ENCODE data around the gene CUX1.

The CUX1 gene

DNA sequence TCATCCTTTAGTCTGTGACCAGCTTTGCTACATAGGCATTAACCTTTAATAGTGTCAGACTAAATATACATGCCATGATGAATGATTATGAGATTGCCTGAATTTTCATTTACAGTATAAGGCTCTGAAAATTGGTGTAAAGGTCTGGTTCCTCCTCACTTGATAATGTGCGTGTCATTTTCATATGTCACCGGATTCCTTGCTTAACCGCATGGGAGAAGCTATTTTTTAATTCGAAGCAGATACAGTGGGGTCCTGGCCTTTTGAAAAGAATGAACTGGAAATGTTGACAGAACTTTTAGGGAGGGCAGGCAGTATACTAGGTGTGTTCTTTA lies 276.9 kb downstream of the CUX1 start:
- no peak overlapping the region for H3K4me3 ChIP-seq (ENCODE audit: low read depth, low read length)
- TF ChIP-seq, protein P1, sequence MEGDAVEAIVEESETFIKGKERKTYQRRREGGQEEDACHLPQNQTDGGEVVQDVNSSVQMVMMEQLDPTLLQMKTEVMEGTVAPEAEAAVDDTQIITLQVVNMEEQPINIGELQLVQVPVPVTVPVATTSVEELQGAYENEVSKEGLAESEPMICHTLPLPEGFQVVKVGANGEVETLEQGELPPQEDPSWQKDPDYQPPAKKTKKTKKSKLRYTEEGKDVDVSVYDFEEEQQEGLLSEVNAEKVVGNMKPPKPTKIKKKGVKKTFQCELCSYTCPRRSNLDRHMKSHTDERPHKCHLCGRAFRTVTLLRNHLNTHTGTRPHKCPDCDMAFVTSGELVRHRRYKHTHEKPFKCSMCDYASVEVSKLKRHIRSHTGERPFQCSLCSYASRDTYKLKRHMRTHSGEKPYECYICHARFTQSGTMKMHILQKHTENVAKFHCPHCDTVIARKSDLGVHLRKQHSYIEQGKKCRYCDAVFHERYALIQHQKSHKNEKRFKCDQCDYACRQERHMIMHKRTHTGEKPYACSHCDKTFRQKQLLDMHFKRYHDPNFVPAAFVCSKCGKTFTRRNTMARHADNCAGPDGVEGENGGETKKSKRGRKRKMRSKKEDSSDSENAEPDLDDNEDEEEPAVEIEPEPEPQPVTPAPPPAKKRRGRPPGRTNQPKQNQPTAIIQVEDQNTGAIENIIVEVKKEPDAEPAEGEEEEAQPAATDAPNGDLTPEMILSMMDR (IDR thresholded peaks at IDR 0.05; ENCODE audit: borderline replicate concordance, insufficient read depth, low read depth, low read length): no peak

DNA sequence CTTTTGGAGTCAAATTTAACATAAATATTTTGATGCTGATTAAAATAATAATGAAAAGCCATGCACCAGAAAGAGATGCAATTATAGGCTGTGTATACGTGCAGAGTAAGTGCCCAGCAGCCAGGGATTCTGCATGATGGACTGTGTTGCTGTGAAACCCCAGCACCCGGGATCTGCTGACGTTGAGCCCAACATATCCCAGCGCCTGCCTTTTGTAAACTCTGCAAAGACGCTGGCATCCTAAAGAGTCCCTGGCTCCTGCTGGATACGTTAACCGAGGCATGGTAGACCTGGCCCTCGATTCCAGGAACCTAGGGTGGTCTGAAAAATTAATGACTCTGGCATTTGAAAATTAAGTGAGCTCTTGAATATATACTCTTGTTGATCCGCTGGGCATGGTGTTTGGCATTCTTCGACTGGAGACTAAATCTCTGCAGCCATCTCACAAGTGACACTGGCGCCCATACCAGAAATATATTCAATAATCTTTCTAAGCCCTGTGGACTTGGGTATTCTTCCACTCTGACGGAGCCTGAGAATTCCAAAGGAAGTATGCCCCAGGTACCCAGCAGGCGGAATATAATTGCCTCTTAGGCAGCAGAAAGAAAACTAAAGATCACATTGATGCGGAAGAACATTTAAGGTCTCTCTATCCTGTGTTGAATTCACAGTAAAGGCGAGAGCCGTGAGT lies 278.0 kb downstream of the CUX1 start:
- H3K4me3 ChIP-seq (ENCODE audit: low read depth, low read length): no peak overlapping the region

DNA sequence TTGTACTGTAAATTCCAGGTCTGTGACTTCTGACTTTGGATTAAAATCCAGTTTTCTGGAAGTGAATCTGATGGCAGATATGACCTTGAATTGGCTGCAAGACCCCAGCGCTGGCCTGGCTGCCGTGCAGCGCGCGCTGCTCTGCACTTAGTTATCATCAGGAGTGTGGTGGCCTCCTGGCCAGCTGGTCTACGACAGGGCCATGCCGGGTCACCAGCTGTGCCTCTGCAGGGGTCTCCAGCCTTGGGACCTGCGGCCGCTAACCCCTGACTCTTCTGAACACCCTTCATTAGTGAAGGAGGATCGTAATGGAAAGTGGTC lies 278.5 kb downstream of the CUX1 start:
- H3K4me3 ChIP-seq (ENCODE audit: low read depth, low read length): no peak overlapping the region
- TF ChIP-seq, protein P1 (IDR thresholded peaks at IDR 0.05; ENCODE audit: borderline replicate concordance, insufficient read depth, low read depth, low read length): no peak

More for the DNA sequence above, 278.0 kb downstream of the CUX1 start:
- TF ChIP-seq, protein P1 (IDR thresholded peaks at IDR 0.05; ENCODE audit: borderline replicate concordance, insufficient read depth, low read depth, low read length): no peak

DNA sequence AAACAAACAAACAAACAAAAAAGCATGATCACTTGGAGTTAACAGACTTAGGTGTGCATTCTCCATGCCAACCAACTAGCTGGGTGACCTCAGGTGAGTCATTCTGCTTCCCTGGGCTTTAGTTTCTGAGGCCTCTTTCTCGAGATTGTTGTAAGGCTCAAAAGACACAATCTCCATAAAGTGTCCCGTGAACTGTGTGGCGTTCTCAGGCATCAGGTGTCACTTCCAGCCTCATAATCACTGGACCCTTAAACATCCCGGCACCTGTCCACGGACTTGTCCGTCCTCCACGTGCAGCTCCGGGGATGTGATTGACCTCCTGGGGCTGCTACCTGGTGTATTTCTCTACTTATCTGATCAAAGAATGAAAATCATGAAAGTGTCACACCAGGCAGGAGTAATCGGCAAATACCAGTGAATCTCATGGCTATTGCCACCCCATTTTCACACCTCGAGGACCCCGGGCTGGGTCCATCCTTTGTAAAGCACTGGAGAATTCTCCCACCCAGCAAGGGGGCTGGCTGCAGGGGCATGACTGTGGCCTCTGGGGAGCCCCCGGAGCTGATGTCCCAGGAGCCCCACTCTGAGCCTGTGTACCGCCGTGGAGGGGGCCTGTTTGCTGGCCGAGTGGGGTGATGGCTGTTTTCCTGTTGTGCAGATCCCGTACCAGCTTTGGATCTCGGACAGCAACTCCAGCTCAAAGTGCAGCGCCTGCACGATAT lies 279.4 kb downstream of the CUX1 start:
- no peak overlapping the region for H3K4me3 ChIP-seq (ENCODE audit: low read depth, low read length)
- TF ChIP-seq, protein P1 (IDR thresholded peaks at IDR 0.05; ENCODE audit: borderline replicate concordance, insufficient read depth, low read depth, low read length): no peak

DNA sequence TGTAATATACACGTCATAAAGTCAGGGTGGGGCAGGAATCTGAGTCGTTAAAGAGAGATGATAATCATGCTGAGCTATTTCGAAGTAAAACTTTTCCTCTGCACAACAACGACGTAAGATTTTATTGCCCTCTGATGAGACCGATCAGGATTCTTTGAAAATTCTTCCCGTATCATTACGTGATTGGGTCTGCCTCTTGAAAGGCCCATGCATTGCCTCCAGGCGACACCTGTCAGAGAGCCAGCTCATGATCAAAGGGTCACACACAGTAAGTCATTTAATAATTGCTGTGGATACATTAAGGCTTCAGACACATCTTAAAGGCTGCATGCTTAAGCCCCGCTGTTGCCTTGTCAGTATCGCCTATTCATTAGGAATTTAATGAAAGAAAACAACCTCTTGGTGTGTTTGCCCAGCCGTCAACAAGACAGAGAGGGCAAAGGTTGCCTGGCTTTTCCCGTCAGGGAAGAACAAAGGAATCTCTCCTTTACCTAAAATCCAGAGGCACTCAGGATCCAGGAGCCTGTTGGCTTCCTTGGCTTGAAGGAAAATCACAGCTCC lies 280.3 kb downstream of the CUX1 start:
- H3K4me3 ChIP-seq (ENCODE audit: low read depth, low read length): no peak overlapping the region
- TF ChIP-seq, protein P1 (IDR thresholded peaks at IDR 0.05; ENCODE audit: borderline replicate concordance, insufficient read depth, low read depth, low read length): no peak

DNA sequence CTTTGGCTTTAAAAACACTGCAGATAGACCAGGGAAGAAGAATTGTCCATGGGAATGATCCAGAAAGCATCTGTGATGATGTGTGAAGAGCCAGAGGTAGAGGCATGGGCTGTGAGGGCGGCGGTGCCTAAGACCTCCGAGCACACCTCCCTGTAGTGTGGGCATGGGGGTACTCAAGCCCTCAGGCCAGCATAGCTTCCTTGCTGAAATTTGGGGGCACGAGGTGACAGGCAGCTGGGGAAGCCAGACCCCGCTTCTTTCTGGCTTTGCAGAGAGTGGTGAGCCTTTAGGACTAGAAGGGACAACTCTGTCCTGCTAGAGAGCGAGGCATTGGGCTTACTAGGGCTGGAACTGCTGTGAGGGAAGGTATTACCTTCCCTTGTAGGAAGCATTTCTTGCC lies 281.6 kb downstream of the CUX1 start:
- TF ChIP-seq, protein P1 (IDR thresholded peaks at IDR 0.05; ENCODE audit: borderline replicate concordance, insufficient read depth, low read depth, low read length): no peak

DNA sequence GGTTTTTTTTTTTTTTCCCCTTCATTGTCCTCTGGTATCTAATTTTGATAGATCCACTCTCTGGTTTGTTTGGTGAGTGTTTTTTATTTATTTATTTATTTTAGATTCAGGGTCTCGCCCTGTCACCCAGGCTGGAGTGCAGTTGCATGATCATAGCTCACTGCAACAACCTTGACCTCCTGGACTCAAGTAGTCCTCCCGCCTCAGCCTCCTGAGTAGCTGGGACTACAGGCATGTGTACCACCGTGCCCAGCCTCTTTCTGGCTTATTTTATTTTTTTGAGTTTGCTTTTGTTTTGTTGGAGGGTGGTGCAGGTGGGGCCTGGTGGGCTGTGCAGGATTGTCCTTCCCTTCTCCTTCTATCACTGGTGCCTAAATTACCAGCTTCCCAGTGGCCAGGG lies 282.0 kb downstream of the CUX1 start:
- TF ChIP-seq, protein P1 (IDR thresholded peaks at IDR 0.05; ENCODE audit: borderline replicate concordance, insufficient read depth, low read depth, low read length): no peak
- no peak overlapping the region for H3K4me3 ChIP-seq (ENCODE audit: low read depth, low read length)

More for the DNA sequence above, 281.6 kb downstream of the CUX1 start:
- H3K4me3 ChIP-seq (ENCODE audit: low read depth, low read length): no peak overlapping the region
